Medulla oblongata (tissue), 1 donor: ENCODE data around the gene TTC21A.
"Not testable (repeated sequence)": the region's sequence is repeated elsewhere in the genome, so short reads cannot be mapped to it uniquely, and the experiment has no call there.

Experiments
- DNase-seq: peaks from one replicate; pipeline ENCODE4 v3.0.0-alpha.2; 2015; ENCODE audit errors: extremely low spot score

Gene TTC21A

GRCh38 chr3:39107388-39108199, at the start of gene TTC21A, which contains the start of gene GORASP1:
Gene TTC21A (plus strand): TSS chr3:39107680. CDS start chr3:39107838, 158 bp downstream.
Gene GORASP1 (minus strand): TSS chr3:39107627. CDS start chr3:39107541, 86 bp downstream.
- peak; percentile 95 for DNase-seq

DNA sequence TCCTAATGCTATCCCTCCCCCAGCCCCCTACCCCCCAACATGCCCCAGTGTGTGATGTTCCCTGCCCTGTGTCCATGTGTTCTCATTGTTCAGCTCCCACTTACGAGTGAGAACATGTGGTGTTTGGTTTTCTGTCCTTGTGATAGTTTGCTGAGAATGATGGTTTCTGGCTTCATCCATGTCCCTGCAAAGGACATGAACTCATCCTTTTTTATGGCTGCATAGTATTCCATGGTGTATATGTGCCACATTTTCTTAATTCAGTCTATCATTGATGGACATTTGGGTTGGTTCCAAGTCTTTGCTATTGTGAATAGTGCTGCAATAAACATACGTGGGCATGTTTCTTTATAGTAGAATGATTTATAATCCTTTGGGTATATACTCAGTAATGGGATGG, 46.3 kb upstream of the TTC21A start:
- not testable (repeated sequence) for DNase-seq

- DNase-seq = no peak
These were observed 45.3 kb upstream of the TTC21A start for GRCh38 chr3:39062180-39062579.

GRCh38 chr3:39063143-39063542, 44.3 kb upstream of the TTC21A start:
- DNase-seq = no peak

- DNase-seq = no peak
These were observed 42.8 kb upstream of the TTC21A start for GRCh38 chr3:39064646-39065045.

DNA sequence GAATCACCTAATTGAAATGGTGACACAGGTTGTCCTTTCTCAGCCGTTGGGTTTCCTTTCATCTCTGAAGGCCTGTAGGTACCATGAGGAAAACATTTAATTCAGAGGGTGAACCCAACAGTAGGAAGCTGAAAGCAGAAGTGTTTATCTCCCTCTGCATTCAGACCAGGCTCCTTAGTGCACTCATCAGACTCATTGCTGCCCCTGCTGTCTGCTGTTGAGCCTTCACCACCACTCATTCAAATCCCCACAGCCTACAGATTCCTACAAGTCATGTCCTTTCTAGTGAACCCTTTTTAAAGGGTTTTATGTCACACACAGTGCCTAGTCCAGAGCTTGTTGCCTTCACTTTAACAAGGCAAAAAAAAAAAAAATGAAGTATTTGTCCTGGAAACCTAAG, 42.3 kb upstream of the TTC21A start:
- peak; percentile 77 for DNase-seq

- DNase-seq = no peak
These were observed 40.2 kb upstream of the TTC21A start for GRCh38 chr3:39067286-39067685.

GRCh38 chr3:39068556-39068955, 38.9 kb upstream of the TTC21A start:
- peak; percentile 36 for DNase-seq

- no peak for DNase-seq
These were observed 31.6 kb upstream of the TTC21A start for GRCh38 chr3:39075910-39076309.

- no peak for DNase-seq
These were observed 27.9 kb upstream of the TTC21A start for GRCh38 chr3:39079530-39079929.

GRCh38 chr3:39080026-39080425, 27.5 kb upstream of the TTC21A start:
- no peak for DNase-seq

DNA sequence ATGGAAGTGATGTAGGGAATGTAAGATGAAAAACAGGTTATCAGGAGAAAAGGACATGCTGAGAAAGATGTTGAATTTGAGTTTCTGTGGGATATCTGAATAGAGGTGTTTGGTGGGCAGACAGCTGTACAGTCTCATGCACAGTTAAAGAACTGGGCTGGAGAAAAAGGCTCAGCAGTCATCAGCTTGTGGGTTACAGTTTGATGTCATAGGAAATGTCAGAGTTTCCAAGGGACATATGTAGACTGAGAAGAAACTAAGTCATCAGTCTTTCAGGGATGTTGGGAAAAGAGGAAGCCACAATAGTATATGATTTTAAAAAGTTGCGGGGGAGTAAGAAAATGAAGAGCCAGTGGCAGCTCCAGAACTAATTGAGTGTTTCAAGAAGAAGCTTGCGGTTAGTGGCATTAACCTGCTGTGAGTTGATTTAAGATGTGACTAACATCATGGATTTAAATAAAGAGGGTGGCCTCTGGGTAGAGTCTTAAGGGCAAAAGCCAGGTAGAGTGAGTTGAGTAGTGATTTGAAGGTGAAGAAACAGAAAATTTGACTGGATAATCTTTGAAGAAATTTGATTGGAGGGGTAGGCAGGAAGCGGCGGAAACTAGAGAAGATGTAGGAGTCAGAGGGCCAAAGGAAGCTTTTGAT, 24.7 kb upstream of the TTC21A start:
- DNase-seq = no peak

GRCh38 chr3:39086144-39086543, 21.3 kb upstream of the TTC21A start:
- no peak for DNase-seq

- DNase-seq = no peak
These were observed 19.0 kb upstream of the TTC21A start for GRCh38 chr3:39088456-39088855.

DNA sequence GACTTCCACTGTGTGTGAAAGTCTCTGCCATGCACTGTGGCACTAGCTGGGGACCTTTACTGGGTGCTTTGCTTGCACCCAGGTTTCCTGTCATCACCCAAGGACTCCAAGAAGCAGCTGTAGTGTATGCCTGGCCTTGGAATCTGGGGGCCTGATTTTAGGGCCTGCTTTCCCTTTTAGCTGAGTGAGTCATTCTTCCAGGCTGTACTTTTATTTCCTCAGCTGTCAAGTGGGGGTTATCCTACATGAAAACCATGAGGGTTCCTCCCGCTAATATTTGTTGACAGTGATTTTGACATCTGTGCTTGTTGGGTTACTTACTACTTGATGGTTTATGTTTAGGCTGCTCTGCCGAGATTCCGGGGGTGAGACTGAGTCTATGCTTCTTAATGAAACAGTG, 18.6 kb upstream of the TTC21A start:
- DNase-seq = no peak

DNA sequence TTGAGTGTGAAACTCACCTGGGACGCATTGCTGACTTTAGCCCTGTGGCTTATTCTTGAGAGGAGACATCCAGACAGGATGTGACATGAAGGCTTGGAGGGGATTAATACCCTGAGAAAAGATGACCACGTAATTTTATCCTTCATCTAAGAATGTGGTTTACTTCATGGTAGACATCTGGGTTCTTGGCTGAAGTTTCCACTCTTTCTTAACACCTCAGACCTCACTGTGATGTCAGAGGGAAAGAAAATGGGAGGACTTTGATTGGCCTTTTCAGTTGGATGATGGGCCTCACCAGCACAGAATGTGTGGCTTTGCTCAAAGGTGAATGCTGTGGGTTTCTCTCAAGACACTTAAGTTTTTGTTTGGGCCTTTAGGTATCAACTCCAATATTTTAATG, 16.6 kb upstream of the TTC21A start:
- no peak for DNase-seq

DNA sequence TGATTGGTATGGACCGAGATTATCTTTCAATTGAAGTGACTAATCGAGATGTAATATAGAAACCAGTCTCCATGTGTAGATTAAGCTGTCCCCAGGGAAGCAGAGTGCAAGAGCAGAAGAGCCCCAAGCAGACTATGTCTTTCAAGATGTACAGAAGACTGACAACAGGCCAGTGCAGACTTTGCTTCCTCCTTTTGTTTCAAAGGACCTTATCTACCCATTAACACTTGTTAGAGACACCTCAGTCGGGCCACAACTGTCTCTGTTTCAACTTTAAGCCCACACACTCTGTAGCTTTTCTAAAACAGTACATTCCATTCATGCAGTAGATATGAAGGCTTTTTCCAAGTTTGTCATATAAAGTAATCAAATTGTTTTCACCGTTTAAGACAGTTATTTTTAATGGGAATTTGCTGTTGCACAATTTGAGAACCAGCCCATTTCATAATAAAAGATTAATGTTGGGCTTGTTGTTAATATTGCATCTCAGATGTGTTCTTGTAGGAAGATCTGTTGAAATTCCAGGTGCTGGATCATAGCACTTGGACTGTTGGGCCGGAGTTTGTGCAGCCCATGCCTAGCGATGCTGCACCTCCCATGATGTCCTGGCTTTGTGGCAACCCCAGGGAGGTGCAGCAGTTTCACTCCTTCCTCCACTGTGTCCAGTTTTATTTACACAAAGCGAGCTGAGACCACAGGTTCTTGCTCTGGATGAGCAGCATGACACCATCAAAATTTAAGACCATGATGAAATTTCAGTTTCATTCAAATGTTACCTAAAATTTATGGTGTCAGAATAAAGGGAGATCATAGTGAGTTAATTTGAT, 12.4 kb upstream of the TTC21A start:
- no peak for DNase-seq

- DNase-seq = peak; percentile 59
These were observed 11.7 kb upstream of the TTC21A start for GRCh38 chr3:39095778-39096177.

- peak; percentile 83 for DNase-seq
These were observed 10.7 kb upstream of the TTC21A start for GRCh38 chr3:39096775-39097174.

DNA sequence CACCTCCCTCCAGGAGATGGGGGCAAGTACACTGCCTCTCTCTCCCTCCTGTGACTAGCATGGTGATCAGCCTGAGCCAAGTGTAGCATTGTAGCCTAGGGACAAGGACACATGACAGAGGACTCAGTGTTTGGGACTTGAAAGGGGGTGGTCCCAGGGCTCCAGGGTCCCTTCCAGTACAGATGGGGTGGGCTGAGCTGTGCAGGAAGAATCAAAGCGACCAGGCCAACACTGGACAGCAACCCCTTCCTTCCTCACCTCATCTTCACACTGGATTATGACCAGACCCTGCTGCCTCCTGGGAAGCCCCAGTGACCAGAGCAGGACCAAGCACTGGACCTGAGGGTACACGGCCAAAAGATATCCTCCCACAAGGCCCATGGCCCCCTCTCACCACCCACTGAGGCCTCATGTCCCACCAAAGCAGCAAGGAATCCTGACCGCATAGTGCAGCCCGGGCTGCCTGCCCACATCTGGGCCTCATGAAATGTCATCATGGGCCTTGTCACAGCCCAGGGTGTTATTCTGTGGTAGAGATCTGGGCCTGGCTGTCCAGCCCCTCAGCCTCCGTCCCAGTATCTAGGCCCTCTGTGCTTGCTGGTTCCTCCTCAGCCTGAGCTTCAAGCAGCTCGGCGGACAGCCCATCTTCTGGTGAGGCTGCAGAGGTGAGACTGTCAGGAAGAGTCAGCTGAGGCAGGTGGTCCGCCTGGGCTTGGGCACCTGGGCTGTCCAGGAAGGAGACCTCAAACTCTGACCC, 9.6 kb upstream of the TTC21A start:
- DNase-seq = peak; percentile 28

DNA sequence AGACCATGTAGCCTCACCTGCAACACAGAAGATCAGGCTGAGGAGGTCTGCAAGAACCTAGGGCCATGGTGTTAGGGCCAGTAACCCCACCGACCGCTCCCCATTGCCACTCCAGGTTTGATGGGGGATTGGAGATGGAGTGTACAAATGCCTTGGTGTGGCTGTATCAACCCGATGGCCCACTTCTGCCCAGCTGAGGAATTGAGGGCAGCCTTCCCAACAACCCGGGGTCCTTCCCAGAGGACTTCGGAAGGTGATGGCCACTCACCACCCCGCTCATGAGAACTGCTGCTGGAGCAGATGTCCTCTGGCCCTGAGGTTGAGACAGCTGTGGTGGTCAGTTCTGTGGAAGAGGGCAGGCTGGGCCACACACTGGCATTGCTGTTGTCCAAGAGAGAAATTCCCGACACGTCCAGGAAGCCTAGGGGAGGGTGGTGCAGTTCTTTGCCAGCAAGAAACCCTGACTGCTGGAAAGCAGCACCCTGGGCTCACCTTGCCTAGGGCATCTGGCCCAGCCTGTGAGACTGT, 8.9 kb upstream of the TTC21A start:
- DNase-seq = no peak
